ENCODE results near the gene PIGN. TPM values are rescaled to one million over a fixed set of nuclear protein-coding genes. Genes with fewer than 3 reads are reported as not detected.

PIGN gene
- total and polyA plus RNA-seq, 2 donors (not counting 1 experiment from before 2014, with no cell fraction given) = 2.7 to 37.3 TPM

GRCh38 chr18:62206593-62206992 lies 19.7 kb upstream of the PIGN start:
- TF ChIP-seq CTCF (IDR thresholded peaks at IDR 0.05) = no peak
- no peak for TF ChIP-seq EZH2 (IDR thresholded peaks at IDR 0.05; ENCODE audit: borderline replicate concordance, insufficient read depth, low read depth, low read length, poor library complexity, severe bottlenecking)
- H3K9me3 Mint-ChIP-seq (ENCODE audit: insufficient read depth) = no peaks in the 10 kb centered on the region
- Histone ChIP-seq H3K36me3 (replicated peaks in 1 of 2; ENCODE audit: control extremely low read depth in 1 of 2, control insufficient read depth in 1 of 2, extremely low read depth in 1 of 2, insufficient read depth in 2 of 2, low read length in 1 of 2) (no peaks in the 10 kb centered on the region), H3K4me1 (ENCODE audit: control insufficient read depth in 2 of 2, insufficient read depth in 2 of 2, low read length in 2 of 2) (peaks cover 0 to 2% of the 10 kb centered on the region in 2 donors), H3K27me3 (replicated peaks in 1 of 4; ENCODE audit: control extremely low read depth in 1 of 4, control insufficient read depth in 3 of 4, insufficient read depth in 4 of 4, low read length in 3 of 4) (no peaks in the 10 kb centered on the region), H3K4me3 (ENCODE audit: control extremely low read depth in 1 of 5, extremely low read depth in 1 of 5, insufficient read depth in 1 of 5, low read depth in 2 of 5, low read length in 4 of 5) (no peak overlapping the region), H3K9ac (ENCODE audit: low read length) (no peak overlapping the region), H3K79me2 (ENCODE audit: control insufficient read depth, insufficient read depth, low read length) (peaks cover 87% of the 10 kb centered on the region), H4K20me1 (ENCODE audit: control insufficient read depth, insufficient read depth, low read length, poor library complexity, severe bottlenecking) (peaks cover 77% of the 10 kb centered on the region), H2AFZ (ENCODE audit: insufficient read depth, low read depth, low read length, poor library complexity, severe bottlenecking) (no peak overlapping the region), H3K4me2 (replicated peaks; ENCODE audit: low read depth, low read length, poor library complexity, severe bottlenecking) (no peak overlapping the region), H3K9me3 (ENCODE audit: control extremely low read depth in 1 of 3, control insufficient read depth in 2 of 3, insufficient read depth in 1 of 3, low read length in 2 of 3) (peaks cover 0 to 2% (median 0%) of the 10 kb centered on the region in 3 donors), H3K27ac (ENCODE audit: low read length in 2 of 2) (no peak overlapping the region)
- H3K4me1 Mint-ChIP-seq = peaks cover 38% of the 10 kb centered on the region
- ChIA-PET POLR2A (no interaction called here), CTCF (no interaction called here)
- ATAC-seq (ENCODE audit: low read depth) (no peak), DNase-seq (no peak)
- H3K4me3 Mint-ChIP-seq = no peak overlapping the region
- no CpG with 5 or more reads among the region's 4 CpGs for WGBS (ENCODE audit: insufficient coverage)
- H3K27ac Mint-ChIP-seq = no peak overlapping the region
- intact Hi-C loops (cut with micrococcal nuclease) = no loop called here
- no peaks in the 10 kb centered on the region for H3K27me3 Mint-ChIP-seq

- H3K27me3 Mint-ChIP-seq = no peaks in the 10 kb centered on the region
- no peaks in the 10 kb centered on the region for H3K27me3 ChIP-seq (replicated peaks in 1 of 4; ENCODE audit: control extremely low read depth in 1 of 4, control insufficient read depth in 3 of 4, insufficient read depth in 4 of 4, low read length in 3 of 4)
- no peaks in the 10 kb centered on the region for H3K36me3 ChIP-seq (replicated peaks in 1 of 2; ENCODE audit: control extremely low read depth in 1 of 2, control insufficient read depth in 1 of 2, extremely low read depth in 1 of 2, insufficient read depth in 2 of 2, low read length in 1 of 2)
- peaks cover 0 to 2% (median 0%) of the 10 kb centered on the region in 3 donors for H3K9me3 ChIP-seq (ENCODE audit: control extremely low read depth in 1 of 3, control insufficient read depth in 2 of 3, insufficient read depth in 1 of 3, low read length in 2 of 3)
- H3K9me3 Mint-ChIP-seq (ENCODE audit: insufficient read depth) = no peaks in the 10 kb centered on the region
- no peak overlapping the region for H3K4me2 ChIP-seq (replicated peaks; ENCODE audit: low read depth, low read length, poor library complexity, severe bottlenecking)
- ChIA-PET POLR2A (no interaction called here), CTCF (no interaction called here)
- no peak overlapping the region for H3K27ac ChIP-seq (ENCODE audit: low read length in 2 of 2)
- peaks cover 78% of the 10 kb centered on the region for H4K20me1 ChIP-seq (ENCODE audit: control insufficient read depth, insufficient read depth, low read length, poor library complexity, severe bottlenecking)
- ATAC-seq (ENCODE audit: low read depth) = no peak
- intact Hi-C loops (cut with micrococcal nuclease) = no loop called here
- H3K27ac Mint-ChIP-seq = no peak overlapping the region
- TF ChIP-seq EZH2 (IDR thresholded peaks at IDR 0.05; ENCODE audit: borderline replicate concordance, insufficient read depth, low read depth, low read length, poor library complexity, severe bottlenecking) (no peak), CTCF (IDR thresholded peaks at IDR 0.05) (no peak)
- H3K4me3 Mint-ChIP-seq = no peak overlapping the region
- no CpG with 5 or more reads among the region's 4 CpGs for WGBS (ENCODE audit: insufficient coverage)
- H3K4me1 ChIP-seq (ENCODE audit: control insufficient read depth in 2 of 2, insufficient read depth in 2 of 2, low read length in 2 of 2) = peaks cover 0 to 2% of the 10 kb centered on the region in 2 donors
- H3K4me3 ChIP-seq (ENCODE audit: control extremely low read depth in 1 of 5, extremely low read depth in 1 of 5, insufficient read depth in 1 of 5, low read depth in 2 of 5, low read length in 4 of 5) = no peak overlapping the region
- peaks cover 38% of the 10 kb centered on the region for H3K4me1 Mint-ChIP-seq
- no peak overlapping the region for H3K9ac ChIP-seq (ENCODE audit: low read length)
- DNase-seq = no peak
- H2AFZ ChIP-seq (ENCODE audit: insufficient read depth, low read depth, low read length, poor library complexity, severe bottlenecking) = no peak overlapping the region
- H3K79me2 ChIP-seq (ENCODE audit: control insufficient read depth, insufficient read depth, low read length) = peaks cover 93% of the 10 kb centered on the region
Measured at GRCh38 chr18:62205824-62206223, 19.0 kb upstream of the PIGN start.

All from B cell (primary cell).